Body of pancreas (tissue), 4 donors: ENCODE data around the gene SLC20A1. TPM values are rescaled to one million over a fixed set of nuclear protein-coding genes. Genes with fewer than 3 reads are reported as not detected.

Experiments used
- ATAC-seq: fragments of 150-250 bp; one replicate; pipeline ENCODE4 v1.9.1; 2016
- DNase-seq, 4 donors: peaks; one replicate each; pipeline ENCODE4 v3.0.0-alpha.2; 2019
- H3K27ac ChIP-seq, 4 donors: fragments of 200-600 bp; sonication (generic); 1 replicate in 3 of 4; 2 replicates in 1 of 4; pipeline versions ENCODE4 v1.5.1 to v1.6.1; 2016 to 2019; ENCODE audit warnings: mild to moderate bottlenecking in 1 of 4, mixed read lengths in 1 of 4, moderate library complexity in 1 of 4
- H3K27me3 ChIP-seq, 2 donors: fragments of 200-600 bp; sonication (generic); one replicate each; pipeline ENCODE4 v1.6.0; 2016; ENCODE audit warnings: mild to moderate bottlenecking in 1 of 2
- H3K36me3 ChIP-seq, 2 donors: fragments of 200-600 bp; sonication (generic); replicated peaks in 1 of 2; 2 replicates each; pipeline ENCODE4 v1.5.1; 2016; ENCODE audit warnings: low read depth in 2 of 2; ENCODE audit not compliant: insufficient read depth in 1 of 2
- H3K4me1 ChIP-seq: fragments of 200-600 bp; sonication (generic); one replicate; pipeline ENCODE4 v1.6.0; 2016
- H3K4me3 ChIP-seq, 2 donors: fragments of 200-600 bp; sonication (generic); 1 replicate in 1 of 2; 2 replicates in 1 of 2; pipeline ENCODE4 v1.5.1; 2016 to 2019
- H3K9me3 ChIP-seq, 3 donors: fragments of 200-600 bp; sonication (generic); 1 replicate in 2 of 3; 2 replicates in 1 of 3; pipeline ENCODE4 v1.5.1; 2016
- CTCF ChIP-seq, 7 experiments: fragments of 450-650 bp in 4 of 7; fragments of 200-600 bp in 3 of 7; sonication (generic) in 3 of 7; IDR thresholded peaks; one replicate each; pipeline ENCODE4 v1.5.1; 2016 to 2019; ENCODE audit warnings: antibody characterized with exemption in 7 of 7
- POLR2A ChIP-seq, 3 donors: fragments of 450-650 bp; IDR thresholded peaks; one replicate each; pipeline ENCODE4 v1.6.1; 2016; ENCODE audit warnings: antibody characterized with exemption in 3 of 3, mild to moderate bottlenecking in 2 of 3
- WGBS, 2 donors: methylation state at CpG; one replicate each; pipeline ENCODE4 v1.1.5; 2017; 5-methylcytosine and 5-hydroxymethylcytosine counted together
- intact Hi-C: fragments of 100-400 bp; cut with DNase I; formaldehyde crosslinking; loops from one replicate; pipeline ENCODE4 v1.15.1; 2023
- total RNA-seq, 2 donors: library from RNA; depleted of rRNA; stranded (reverse); fragments of >200 nt; gene quantifications; one replicate each; pipeline ENCODE4 v1.1.0, GENCODE V29; 2016

SLC20A1 gene
- total RNA-seq, 2 donors from 2014 or later, result 20.5 to 50.1 TPM

- DNase-seq (no peak), ATAC-seq (no peak)
- Histone ChIP-seq H3K36me3 (no peaks in the 10 kb centered on the region), H3K4me3 (no peak overlapping the region), H3K27me3 (no peaks in the 10 kb centered on the region), H3K27ac (peak overlapping the region in 1 of 4 donors; percentile 5), H3K9me3 (no peaks in the 10 kb centered on the region), H3K4me1 (no peaks in the 10 kb centered on the region)
- TF ChIP-seq POLR2A (IDR thresholded peaks at IDR 0.05) (no peak), CTCF (IDR thresholded peaks at IDR 0.05) (no peak)
- intact Hi-C loops, result no loop called here
- 49 to 57% methylated on average over 10 of the region's 10 CpGs for WGBS, 2 donors
Observed at GRCh38 chr2:112708968-112709367, 63.2 kb downstream of the SLC20A1 start.

- no peak for TF ChIP-seq POLR2A (IDR thresholded peaks at IDR 0.05)
- no peak for TF ChIP-seq CTCF (IDR thresholded peaks at IDR 0.05)
- H3K27me3 ChIP-seq, result no peaks in the 10 kb centered on the region
- intact Hi-C loops, result no loop called here
- no peak overlapping the region for H3K27ac ChIP-seq
- H3K4me1 ChIP-seq, result no peaks in the 10 kb centered on the region
- no peaks in the 10 kb centered on the region for H3K9me3 ChIP-seq
- no peaks in the 10 kb centered on the region for H3K36me3 ChIP-seq
- ATAC-seq (no peak), DNase-seq (no peak)
- H3K4me3 ChIP-seq, result no peak overlapping the region
- 66 to 67% methylated on average over 6 of the region's 6 CpGs for WGBS, 2 donors
Observed at GRCh38 chr2:112709703-112710102, 64.0 kb downstream of the SLC20A1 start.

- Histone ChIP-seq H3K27ac (no peak overlapping the region), H3K36me3 (no peaks in the 10 kb centered on the region), H3K27me3 (no peaks in the 10 kb centered on the region), H3K9me3 (no peaks in the 10 kb centered on the region), H3K4me3 (no peak overlapping the region), H3K4me1 (no peaks in the 10 kb centered on the region)
- no peak for ATAC-seq
- WGBS, 2 donors, result 63 to 69% methylated on average over 9 of the region's 9 CpGs
- no peak for DNase-seq
- TF ChIP-seq POLR2A (IDR thresholded peaks at IDR 0.05), result no peak
- TF ChIP-seq CTCF (IDR thresholded peaks at IDR 0.05), result no peak
- intact Hi-C loops, result no loop called here
Observed at GRCh38 chr2:112710956-112711750, 65.4 kb downstream of the SLC20A1 start.

GRCh38 chr2:112712465-112712864 lies 66.7 kb downstream of the SLC20A1 start:
- H3K36me3 ChIP-seq, result no peaks in the 10 kb centered on the region
- H3K9me3 ChIP-seq, result no peaks in the 10 kb centered on the region
- DNase-seq (no peak), ATAC-seq (no peak)
- 56 to 61% methylated on average over 3 of the region's 3 CpGs for WGBS, 2 donors
- TF ChIP-seq CTCF (IDR thresholded peaks at IDR 0.05) (no peak), POLR2A (IDR thresholded peaks at IDR 0.05) (no peak)
- H3K4me1 ChIP-seq, result no peaks in the 10 kb centered on the region
- no peak overlapping the region for H3K27ac ChIP-seq
- no peak overlapping the region for H3K4me3 ChIP-seq
- H3K27me3 ChIP-seq, result no peaks in the 10 kb centered on the region
- intact Hi-C loops, result no loop called here
